HEK293T (cell line): ENCODE results near the gene GRIN2A.

Source experiments
- CTCF ChIA-PET: fragments of 350-600 bp; formaldehyde crosslinking; extraction: SDS; loops from one replicate; lab custom pipeline; 2021; ENCODE audit warnings: antibody characterized with exemption, inconsistent platforms; lab: Yijun Ruan, JAX
- POLR2A ChIA-PET: fragments of 350-600 bp; formaldehyde crosslinking; extraction: SDS; loops from one replicate; lab custom pipeline; 2020; ENCODE audit warnings: antibody characterized with exemption, inconsistent platforms; lab: Yijun Ruan, JAX
- DNase-seq: peaks from one replicate; pipeline ENCODE4 v3.0.0; 2012; ENCODE audit warnings: mixed read lengths; ENCODE audit errors: extremely low spot score
- ARNT ChIP-seq: fragments of 450-650 bp; IDR thresholded peaks from 2 replicates; pipeline ENCODE4 v1.6.1; 2017; ENCODE audit warnings: mild to moderate bottlenecking
- BHLHE40 ChIP-seq: fragments of 450-650 bp; IDR thresholded peaks from 2 replicates; pipeline ENCODE4 v1.6.1; 2016; ENCODE audit warnings: mild to moderate bottlenecking, moderate library complexity, borderline replicate concordance
- CTBP1 ChIP-seq: fragments of 450-650 bp; IDR thresholded peaks from 2 replicates; pipeline ENCODE4 v1.6.1; 2016; ENCODE audit warnings: borderline replicate concordance
- ELF4 ChIP-seq: fragments of 450-650 bp; IDR thresholded peaks from 2 replicates; pipeline ENCODE4 v1.6.1; 2017; ENCODE audit warnings: antibody characterized with exemption
- FOXA1 ChIP-seq: fragments of 450-650 bp; IDR thresholded peaks from 2 replicates; pipeline ENCODE4 v1.6.1; 2016; ENCODE audit warnings: mild to moderate bottlenecking
- FOXK2 ChIP-seq: fragments of 450-650 bp; IDR thresholded peaks from 2 replicates; pipeline ENCODE4 v1.6.1; 2016; ENCODE audit warnings: mild to moderate bottlenecking
- FOXM1 ChIP-seq: fragments of 450-650 bp; IDR thresholded peaks from 2 replicates; pipeline ENCODE4 v1.6.1; 2017; ENCODE audit warnings: mild to moderate bottlenecking, borderline replicate concordance
- HDGF ChIP-seq: fragments of 450-650 bp; IDR thresholded peaks from 2 replicates; pipeline ENCODE4 v1.6.1; 2017; ENCODE audit warnings: antibody characterized with exemption, borderline replicate concordance
- L3MBTL2 ChIP-seq: fragments of 450-650 bp; conservative IDR thresholded peaks from 2 replicates; pipeline ENCODE4 v1.6.1; 2016; ENCODE audit warnings: mild to moderate bottlenecking
- LEF1 ChIP-seq: fragments of 450-650 bp; IDR thresholded peaks from 2 replicates; pipeline ENCODE4 v1.6.1; 2017; ENCODE audit warnings: mild to moderate bottlenecking, borderline replicate concordance
- NFRKB ChIP-seq: fragments of 450-650 bp; IDR thresholded peaks from 2 replicates; pipeline ENCODE4 v1.6.1; 2016; ENCODE audit warnings: mild to moderate bottlenecking, moderate library complexity
- SP1 ChIP-seq: fragments of 450-650 bp; IDR thresholded peaks from 2 replicates; pipeline ENCODE4 v1.6.1; 2017
- SUZ12 ChIP-seq: fragments of 450-650 bp; IDR thresholded peaks from 2 replicates; pipeline ENCODE4 v1.6.1; 2016; ENCODE audit warnings: mild to moderate bottlenecking
- TARDBP ChIP-seq: fragments of 450-650 bp; IDR thresholded peaks from 2 replicates; pipeline ENCODE4 v1.6.1; 2016
- ZNF384 ChIP-seq: fragments of 450-650 bp; IDR thresholded peaks from 2 replicates; pipeline ENCODE4 v1.6.1; 2016
- TF ChIP-seq, protein P1 (sequence below): fragments of 450-650 bp; IDR thresholded peaks from 2 replicates; pipeline ENCODE4 v1.6.1; 2016

GRIN2A gene

DNA sequence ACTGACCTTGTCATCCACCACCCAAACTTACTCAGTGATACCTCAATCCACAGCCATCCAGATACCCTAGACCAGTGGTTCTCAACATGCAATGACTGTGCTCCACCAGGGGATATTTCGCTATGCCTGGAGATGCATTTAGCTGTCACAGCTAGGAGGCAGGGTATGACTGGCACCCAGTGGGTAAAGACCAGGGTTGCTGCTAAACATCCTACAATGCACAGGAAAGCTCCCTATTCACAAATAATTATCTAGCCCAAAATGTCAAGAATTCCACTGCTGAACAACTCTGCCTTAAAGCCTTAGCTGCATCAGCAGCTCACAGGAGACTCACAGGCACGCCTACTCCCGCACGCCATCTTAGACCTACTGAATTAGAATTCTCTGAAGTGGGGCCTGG is 212.6 kb downstream of the GRIN2A start:
- DNase-seq = no peak
- CTCF ChIA-PET = interaction anchor here (0.6 kb wide), 1 partner anchor 17 kb away, joined by 3 read pairs; no protein-coding TSS in a partner anchor
- POLR2A ChIA-PET = no interaction called here
- no peak for TF ChIP-seq L3MBTL2
- no peak for TF ChIP-seq FOXA1
- TF ChIP-seq FOXM1 = no peak
- no peak for TF ChIP-seq ARNT
- TF ChIP-seq CTBP1 = no peak
- TF ChIP-seq HDGF = no peak
- no peak for TF ChIP-seq LEF1
- TF ChIP-seq BHLHE40 = no peak
- TF ChIP-seq ZNF384 = no peak
- TF ChIP-seq, protein P1, sequence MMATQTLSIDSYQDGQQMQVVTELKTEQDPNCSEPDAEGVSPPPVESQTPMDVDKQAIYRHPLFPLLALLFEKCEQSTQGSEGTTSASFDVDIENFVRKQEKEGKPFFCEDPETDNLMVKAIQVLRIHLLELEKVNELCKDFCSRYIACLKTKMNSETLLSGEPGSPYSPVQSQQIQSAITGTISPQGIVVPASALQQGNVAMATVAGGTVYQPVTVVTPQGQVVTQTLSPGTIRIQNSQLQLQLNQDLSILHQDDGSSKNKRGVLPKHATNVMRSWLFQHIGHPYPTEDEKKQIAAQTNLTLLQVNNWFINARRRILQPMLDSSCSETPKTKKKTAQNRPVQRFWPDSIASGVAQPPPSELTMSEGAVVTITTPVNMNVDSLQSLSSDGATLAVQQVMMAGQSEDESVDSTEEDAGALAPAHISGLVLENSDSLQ = no peak
- TF ChIP-seq TARDBP = no peak
- no peak for TF ChIP-seq FOXK2
- TF ChIP-seq NFRKB = no peak
- no peak for TF ChIP-seq SP1
- TF ChIP-seq ELF4 = no peak

DNA sequence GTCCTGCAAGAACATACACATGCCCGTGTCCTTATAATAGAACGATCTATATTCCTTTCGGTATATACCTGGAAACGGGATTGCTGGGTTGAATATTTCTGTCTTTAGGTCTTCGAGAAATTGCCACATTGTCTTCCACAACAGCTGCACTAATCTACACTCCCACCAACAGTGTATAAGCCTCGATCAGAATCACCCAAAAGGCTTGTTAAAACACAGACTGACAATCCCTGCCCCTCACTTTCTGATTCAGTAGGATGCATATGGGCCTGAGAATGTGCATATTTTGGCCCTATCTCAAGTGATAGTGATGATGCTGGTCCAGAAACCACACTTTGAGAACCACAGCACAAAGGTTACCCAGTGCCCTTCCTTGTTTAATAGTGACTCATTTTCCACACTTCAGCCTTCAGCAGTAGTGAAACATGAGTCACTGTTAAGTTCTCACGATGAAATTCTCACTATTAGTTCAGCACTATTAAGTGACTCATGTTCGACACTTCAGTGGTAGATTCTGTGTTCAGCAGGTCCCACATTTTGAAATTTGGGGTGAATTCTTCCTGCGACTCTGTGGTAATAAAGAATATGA is 215.6 kb downstream of the GRIN2A start:
- POLR2A ChIA-PET = no interaction called here
- CTCF ChIA-PET = no interaction called here
- TF ChIP-seq LEF1 (no peak), BHLHE40 (no peak), SUZ12 (no peak), TARDBP (no peak), HDGF (no peak), ARNT (no peak), ELF4 (no peak), FOXA1 (no peak)
- no peak for DNase-seq

DNA sequence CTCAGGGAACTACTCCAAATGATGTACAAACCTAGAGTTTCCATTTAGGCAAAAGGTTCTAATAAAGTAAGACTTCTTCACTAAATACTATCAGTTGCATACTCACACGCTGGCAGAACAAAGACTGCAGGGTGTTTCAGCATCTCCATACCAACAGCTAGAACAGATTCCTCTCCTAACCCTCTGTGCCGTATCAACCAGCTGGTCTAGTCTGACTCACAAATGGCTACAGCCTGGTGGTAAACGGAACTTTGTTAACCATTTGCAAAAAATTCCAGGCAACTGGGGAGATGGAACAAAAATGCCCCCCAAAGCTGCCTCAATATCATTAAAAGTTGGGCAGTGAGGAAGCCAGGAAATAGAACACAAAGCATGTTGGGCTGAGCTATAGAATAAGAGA is 217.1 kb downstream of the GRIN2A start:
- POLR2A ChIA-PET = no interaction called here
- no peak for DNase-seq
- TF ChIP-seq FOXA1 = no peak
- TF ChIP-seq ZNF384 = no peak
- no peak for TF ChIP-seq FOXM1
- no peak for TF ChIP-seq LEF1
- no peak for TF ChIP-seq ELF4
- no peak for TF ChIP-seq NFRKB
- no peak for TF ChIP-seq ARNT
- no peak for TF ChIP-seq SP1
- TF ChIP-seq TARDBP = no peak
- no peak for TF ChIP-seq SUZ12
- no peak for TF ChIP-seq FOXK2
- no peak for TF ChIP-seq HDGF
- no peak for TF ChIP-seq CTBP1
- no peak for TF ChIP-seq L3MBTL2
- TF ChIP-seq, protein P1 = no peak
- CTCF ChIA-PET = no interaction called here

DNA sequence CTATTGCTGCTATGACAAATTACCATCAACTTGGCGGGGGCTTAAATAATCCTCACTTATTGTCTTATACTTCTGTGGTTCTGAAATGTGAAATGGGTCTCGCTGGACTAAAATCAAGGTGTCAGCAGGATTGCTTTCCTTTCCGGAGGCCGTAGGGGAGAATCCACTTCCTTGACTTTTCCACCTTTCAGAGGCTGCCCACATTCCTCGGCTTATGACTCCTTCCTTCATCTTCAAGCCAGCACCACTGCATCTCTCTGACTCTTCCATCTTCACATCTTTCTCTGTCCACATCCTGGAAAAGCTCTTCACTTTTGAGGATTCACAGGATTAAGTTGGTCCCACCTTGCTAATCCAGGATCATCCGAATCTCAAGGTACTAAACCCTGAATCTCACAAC is 217.8 kb downstream of the GRIN2A start:
- no peak for DNase-seq
- POLR2A ChIA-PET = no interaction called here
- TF ChIP-seq ARNT (no peak), CTBP1 (no peak), SUZ12 (no peak), BHLHE40 (no peak), FOXM1 (no peak), TARDBP (no peak), LEF1 (no peak), FOXA1 (no peak), NFRKB (no peak), SP1 (no peak), FOXK2 (no peak), HDGF (no peak), ELF4 (no peak), ZNF384 (no peak), L3MBTL2 (no peak)
- TF ChIP-seq, protein P1 = no peak
- CTCF ChIA-PET = no interaction called here

DNA sequence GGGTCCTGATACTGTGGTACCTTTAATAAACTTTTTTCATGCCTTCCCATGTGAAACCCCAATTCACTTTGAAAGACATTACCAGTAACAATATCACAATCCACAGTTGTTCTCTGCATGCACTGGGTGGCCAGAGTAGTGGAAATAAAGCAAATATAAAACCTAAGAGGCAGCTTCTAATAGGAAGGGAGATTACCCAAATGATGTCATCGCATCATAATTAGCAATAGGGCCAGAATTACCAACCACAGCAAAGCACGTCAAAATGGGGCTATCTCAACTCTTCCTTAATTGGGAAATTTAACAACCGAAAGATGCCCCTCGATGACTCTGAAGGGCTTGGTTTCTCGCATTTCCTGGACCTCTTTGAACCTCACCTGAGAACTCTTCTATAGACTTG is 224.8 kb downstream of the GRIN2A start:
- ChIA-PET POLR2A (no interaction called here), CTCF (no interaction called here)
- DNase-seq = no peak
- TF ChIP-seq FOXA1 (no peak), FOXK2 (no peak), SUZ12 (no peak), HDGF (no peak), ARNT (no peak), ELF4 (no peak), TARDBP (no peak), LEF1 (no peak)
- TF ChIP-seq, protein P1 = no peak

DNA sequence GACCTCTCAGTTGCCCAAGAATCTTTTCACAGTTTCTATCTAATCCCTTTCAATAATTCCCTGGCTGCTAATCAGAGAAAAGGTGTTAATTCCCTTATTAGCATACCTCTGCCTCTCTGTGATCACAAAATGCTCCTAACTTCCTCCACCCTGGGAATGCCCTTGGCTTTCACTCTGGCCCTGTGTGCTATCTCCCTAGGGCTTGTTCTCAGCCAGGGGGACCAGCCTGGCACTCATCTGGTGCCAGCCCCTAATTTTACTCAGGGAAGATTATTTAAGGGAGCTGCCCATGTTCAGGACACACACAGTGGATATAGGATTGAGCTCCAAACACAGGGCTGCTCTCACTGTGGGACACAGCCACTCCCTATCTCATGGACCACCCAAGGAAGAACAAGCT is 225.2 kb downstream of the GRIN2A start:
- ChIA-PET CTCF (no interaction called here), POLR2A (no interaction called here)
- no peak for TF ChIP-seq ARNT
- no peak for TF ChIP-seq SUZ12
- TF ChIP-seq ELF4 = no peak
- no peak for TF ChIP-seq HDGF
- TF ChIP-seq, protein P1 = no peak
- TF ChIP-seq ZNF384 = no peak
- TF ChIP-seq FOXK2 = no peak
- no peak for TF ChIP-seq SP1
- no peak for TF ChIP-seq FOXA1
- TF ChIP-seq L3MBTL2 = no peak
- TF ChIP-seq NFRKB = no peak
- TF ChIP-seq FOXM1 = no peak
- TF ChIP-seq LEF1 = no peak
- TF ChIP-seq CTBP1 = no peak
- no peak for TF ChIP-seq TARDBP
- DNase-seq = no peak
